HG02885 (cell line): ENCODE data around the gene DNM3.

Source experiments
- ATAC-seq: cut with Tn5 transposase; IDR thresholded peaks from one replicate; pipeline ENCODE4 v1.9.1; 2021; ENCODE audit warnings: mild to moderate bottlenecking; ENCODE audit not compliant: unreplicated experiment, poor library complexity

DNM3 gene

DNA sequence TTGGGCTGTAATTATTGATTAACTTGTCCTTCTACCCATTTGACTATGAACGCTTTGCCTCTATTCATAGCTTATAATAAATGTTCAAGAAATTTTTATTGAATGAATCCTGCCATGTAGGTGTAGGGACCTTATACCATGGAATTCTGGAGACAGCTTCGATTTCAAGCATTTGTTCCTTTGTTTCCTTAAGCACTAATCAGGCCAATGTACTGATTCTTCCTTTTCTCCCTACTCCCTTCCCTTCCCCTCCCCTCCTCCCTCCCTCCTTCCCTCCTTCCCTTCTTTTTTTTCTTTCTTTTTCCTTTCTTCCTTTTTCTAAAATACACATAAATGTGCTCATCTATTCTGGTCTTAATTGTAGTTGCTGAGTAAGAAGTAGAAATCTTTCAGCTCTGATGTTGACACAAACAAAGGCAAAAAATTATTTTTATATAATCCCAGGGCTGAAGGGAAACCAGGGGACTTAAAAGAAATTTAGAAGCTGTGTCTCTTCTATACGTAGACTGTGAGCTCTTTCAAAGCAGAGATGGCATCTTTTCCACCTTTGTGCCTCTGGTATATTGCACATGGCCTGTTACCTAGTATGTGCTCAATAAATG is 24.9 kb upstream of the DNM3 start:
- ATAC-seq: no peak

DNA sequence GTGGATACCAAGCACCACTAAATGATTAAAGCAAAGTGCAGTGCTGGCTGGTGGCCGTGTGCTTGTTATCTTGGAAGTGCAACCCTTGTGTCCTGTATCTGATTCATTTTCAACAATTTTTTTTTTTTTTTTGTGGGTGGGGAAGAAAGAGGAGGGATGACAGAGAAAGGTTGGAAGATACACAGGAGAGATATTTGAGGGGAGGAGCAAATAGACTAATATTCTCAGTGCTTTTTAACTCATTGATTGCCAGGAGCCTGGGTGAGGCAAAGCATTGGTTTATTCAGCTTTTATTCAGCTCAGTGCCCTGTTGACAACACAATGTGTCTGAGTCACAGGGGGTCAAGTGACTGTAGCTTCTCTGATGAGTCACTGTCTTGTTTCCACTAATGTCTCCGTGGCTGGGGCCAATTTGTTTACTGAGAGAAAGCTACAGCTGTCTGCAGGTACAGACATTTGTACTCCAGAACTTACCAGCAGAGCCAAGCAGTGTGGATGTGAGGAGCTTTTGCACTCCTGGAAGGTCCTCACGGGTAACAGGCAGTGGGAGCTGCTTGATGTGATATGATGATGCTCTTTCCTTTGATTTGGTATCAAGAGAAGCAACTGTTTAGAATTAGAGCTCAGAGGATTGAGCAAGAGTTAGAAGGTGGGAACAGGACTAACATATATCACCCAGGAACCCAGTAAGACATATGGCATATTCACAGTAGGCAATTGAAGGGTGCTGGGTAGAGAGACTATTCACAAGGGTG is 23.6 kb upstream of the DNM3 start:
- peak; percentile 57 for ATAC-seq

DNA sequence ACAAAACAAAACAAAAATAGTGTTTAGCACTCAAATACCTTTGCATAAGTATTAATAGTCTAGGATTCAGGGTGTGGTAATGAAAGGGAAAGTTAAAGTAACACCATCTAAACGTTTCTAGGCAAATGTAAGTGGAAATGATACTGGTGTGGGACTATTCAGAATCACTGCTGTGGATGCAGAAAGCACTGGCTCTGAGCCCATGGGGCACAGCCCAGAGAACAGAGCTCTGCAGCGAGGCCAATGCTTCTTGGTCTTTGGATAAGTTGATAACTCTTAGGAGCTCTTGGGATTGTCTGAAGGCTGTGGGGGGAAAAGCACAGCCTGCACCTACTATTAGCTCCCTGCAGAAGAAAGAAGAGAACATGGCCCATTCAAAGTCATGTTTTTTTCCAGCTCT is 21.4 kb upstream of the DNM3 start:
- no peak for ATAC-seq

DNA sequence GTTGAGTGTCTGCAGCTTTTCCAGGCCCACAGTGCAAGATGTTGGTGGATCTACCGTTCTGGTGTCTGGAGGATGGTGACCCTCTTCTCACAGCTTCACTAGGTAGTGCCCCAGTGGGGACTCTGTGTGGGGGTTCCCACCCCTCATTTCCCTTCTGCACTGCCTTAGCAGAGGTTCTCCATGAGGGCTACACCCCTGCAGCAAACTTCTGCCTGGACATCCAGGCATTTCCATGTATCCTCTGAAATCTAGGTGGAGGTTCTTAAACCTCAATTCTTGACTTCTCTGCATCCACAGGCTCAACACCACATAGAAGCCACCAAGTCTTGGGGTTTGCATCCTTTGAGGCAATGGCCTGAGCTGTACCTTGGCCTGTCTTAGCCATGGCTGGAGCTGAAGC is 14.3 kb upstream of the DNM3 start:
- no peak for ATAC-seq

DNA sequence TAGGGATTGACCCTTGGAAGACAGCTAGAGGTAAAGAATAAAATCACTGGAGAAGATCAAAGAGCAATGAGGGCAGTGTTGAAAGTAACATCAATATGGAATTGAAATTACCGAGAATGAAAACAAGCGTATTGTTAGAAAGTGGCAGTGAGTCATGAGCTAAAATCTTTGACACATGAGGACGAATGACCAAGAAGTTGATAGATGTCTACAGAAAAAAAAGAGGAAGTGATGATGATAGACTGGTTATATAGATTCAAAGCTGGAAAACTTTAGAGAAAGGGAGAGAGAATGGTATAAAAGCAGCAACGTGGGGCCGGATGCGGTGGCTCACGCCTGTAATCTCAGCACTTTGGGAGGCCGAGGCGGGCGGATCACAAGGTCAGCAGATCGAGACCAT is 12.5 kb upstream of the DNM3 start:
- no peak for ATAC-seq

DNA sequence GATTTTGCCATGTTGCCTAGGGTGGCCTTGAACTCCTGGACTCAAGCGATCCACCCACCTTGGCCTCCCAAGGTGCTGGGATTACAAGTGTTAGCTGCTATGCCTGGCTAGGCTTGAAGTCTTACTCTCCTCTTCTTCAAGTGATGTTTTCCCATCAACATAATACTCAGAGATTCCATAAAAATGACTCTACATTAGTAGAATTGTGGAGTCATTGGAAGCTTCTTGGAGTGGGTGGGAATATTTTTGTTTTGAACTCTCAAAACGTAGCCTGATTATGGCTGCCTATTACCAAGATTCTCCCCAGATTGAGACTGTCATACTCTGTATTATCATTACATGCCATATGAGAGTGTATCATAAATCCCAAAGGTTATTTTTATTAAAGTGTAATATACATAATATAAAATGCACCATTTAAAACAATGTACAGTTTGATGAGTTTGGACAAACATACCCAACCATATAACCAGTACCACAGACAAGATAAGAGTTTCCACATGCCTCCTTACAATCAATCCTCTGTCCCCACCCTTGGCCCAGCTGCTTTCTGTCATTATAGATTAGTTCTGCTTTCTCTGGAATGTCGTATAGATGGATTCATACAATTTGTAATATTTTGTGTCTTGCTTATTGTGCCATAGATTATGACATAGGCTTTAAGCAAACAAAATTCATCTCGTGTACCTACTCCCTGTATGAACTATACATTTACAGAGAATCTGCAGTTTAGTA is 8.0 kb upstream of the DNM3 start:
- ATAC-seq: no peak

DNA sequence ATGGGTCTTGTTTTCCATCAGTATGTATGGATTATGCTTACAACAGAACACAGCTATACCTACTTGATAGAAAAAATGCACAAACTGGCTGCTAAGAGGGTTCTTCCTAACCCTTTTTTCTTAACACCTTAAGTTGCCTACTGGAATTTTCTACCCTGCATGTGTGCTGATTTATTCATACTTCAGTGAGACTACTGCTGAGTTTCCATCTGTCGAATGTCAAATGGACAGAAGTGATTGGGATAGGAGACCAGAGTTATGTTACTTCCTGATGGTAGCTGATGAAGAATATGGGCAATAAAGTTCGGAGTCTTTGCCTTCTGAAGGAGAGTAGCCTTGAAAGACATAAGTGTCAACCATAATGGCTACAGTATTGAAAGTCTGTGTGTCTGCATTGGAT is 6.5 kb upstream of the DNM3 start:
- ATAC-seq: no peak

DNA sequence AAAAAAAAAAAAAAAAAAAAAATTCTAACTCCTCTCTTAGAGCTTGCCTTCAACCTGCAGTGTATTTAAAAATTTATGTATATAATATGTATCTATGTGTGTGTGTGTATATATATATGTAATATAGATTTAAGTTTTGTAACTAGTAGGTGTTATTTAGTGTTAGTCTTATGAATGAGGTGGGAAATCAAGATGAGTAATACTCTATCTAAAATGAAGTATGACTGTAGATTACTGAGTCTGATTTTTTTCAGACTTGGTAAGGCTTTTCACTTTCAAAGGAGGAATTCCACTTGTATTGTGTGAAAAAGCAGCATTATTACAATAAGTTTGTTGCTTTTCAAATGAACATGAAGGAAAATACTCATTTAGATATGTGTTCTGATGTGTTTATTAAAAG is 5.4 kb upstream of the DNM3 start:
- no peak for ATAC-seq

DNA sequence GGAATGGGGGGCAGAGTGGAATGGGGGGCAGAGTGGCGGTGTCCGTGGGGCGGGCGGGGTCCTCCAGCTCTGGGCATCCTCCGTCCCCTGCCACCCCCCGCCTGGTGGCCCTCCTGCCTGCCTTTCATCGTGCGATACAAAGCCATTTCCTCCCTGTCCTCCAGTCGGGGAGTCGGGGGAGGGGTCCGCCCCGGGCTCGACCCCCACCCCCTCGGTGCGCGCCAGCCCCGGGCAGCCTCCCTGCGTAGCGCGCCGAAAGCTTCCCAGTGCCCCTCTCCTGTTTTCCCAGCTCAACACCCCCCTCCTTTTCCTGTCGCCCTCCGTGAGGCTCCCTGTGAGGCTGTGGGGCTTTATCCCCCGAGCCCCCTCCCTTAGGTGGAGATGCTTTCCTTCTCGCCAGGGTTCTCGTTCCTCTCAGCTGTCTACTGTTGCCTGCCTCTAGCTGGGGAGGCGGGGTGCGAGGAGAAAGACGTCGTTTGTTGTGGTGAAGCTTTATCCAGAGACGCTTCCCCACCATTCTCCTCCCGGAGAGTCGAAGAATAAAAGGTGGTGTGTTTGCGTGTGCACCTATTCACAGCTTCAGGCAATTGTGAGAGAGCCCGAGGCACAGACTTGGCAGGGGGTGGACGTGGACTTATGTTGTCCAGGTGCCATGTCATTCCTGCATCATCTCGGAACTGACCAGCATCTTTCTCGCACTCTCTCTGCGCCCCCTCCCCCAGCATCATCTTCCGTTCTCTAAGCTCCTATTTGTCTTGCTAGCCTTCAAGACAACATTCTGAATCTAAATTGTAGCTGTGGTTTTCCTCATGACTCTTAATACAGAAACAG is 848 bp downstream of the DNM3 start:
- ATAC-seq: no peak

DNA sequence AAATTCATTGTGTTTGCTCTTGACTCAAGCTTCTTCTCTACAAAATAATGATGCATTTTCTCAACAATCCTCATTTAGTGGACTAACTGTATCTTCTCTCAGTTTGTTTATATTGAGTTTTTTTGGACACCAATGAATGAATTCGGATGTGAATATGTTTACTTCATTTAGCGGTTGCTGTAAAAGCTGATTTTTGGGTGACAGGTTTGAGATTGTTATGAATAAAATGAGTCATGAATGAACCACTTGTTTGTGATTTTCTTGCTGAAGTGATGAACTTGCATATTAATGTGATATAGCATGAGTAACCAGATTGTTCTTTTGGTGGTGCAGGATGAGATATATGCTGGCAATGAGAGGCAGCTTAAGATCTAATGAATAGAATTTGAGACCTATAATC is 3.1 kb downstream of the DNM3 start:
- no peak for ATAC-seq

DNA sequence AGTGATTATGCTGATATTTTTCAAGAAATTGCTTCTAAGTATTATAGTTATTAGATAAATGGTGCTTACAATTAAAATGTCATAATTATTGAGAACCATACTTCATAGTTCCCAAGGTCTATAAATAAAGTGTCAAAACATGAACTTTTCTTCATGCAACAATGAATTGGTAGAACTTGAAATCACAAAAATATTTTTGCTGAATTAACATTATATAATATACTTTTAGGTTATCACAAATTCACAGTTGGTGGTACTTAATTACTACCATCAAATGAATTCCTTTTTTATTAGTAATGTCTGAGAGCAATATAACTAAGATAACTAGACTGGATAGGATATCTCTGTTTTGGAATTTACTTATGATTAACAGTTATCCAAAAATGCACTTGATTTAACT is 4.7 kb downstream of the DNM3 start:
- ATAC-seq: no peak

DNA sequence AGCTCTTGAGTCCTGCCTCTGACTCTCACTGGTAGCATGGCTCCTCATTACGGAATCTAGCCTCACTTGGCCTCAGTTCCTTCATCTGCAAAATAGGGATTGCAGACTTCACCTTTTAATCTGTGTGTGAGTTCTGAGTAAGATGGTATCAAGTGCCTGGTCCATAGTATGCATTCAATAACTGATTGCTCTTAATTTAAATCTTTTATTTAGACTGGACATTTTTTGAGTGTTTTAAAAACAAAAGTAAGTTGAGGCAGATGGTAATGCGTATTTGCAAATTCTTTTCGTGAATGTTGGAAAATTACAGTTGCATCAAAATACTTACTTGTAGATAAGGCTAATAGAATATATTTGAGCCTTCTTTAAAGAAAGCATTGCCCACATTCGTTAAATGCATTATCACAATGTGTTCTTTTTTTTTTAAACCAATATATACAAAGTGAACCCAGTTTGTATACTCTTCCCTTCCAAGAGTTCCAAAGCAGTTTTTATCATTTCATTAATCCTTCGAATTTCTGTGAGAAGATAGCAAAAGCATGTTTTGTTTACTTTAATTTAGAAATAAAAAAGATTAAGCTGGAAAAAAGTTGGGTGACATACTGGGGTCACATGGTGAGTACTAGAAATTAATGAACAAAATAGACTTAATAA is 8.1 kb downstream of the DNM3 start:
- no peak for ATAC-seq

DNA sequence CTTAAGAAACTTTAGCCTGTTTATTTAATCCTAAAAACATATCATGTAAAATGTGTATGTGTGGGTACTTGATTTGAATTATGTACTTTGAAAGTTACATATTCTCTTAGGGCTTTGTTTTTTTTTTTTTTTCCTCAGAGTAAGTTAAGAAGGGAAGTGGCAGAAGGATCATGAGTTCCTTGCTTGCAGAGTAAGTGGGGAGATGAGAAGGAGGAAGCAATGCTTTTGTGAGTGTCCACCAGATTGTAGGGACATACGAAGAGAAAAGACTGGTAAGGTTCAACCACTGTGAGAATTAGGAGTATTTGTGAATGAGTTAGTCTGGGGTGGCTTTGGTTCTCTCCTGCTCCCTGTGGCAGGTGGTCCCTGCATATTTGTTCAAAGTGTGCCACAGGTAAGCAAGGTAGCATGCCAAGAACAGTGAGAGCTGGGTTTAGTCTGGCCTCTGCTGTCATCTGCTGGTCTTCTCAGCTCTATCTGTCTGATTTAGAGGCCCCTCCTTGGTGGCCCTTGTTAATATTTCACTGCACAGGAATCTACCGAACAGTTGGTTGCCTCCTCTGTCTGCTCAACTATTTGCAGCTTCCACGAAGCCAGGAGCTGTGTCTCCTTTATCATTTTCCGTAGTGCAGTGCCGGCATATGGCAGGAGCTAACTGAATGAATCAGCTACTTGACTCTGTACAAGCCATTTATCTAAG is 9.5 kb downstream of the DNM3 start:
- no peak for ATAC-seq

DNA sequence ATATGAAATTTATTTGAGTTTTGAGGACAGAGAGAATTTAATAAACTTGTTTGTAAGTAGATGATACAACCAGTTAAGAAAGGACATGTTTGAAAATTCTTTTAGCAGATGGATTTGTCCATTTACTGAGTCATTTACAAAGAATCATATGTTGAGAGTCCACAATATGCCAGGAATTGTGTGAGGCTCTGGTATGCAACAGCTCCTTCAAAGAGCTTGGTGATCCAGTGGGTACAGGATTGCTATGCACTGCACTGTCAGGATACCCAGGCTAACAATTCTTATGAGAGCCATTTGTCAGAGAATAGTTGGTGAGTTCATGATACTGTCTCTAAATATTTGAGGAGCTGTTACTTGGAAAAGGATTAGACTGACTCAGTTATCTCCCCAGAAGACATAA is 11.0 kb downstream of the DNM3 start:
- no peak for ATAC-seq

DNA sequence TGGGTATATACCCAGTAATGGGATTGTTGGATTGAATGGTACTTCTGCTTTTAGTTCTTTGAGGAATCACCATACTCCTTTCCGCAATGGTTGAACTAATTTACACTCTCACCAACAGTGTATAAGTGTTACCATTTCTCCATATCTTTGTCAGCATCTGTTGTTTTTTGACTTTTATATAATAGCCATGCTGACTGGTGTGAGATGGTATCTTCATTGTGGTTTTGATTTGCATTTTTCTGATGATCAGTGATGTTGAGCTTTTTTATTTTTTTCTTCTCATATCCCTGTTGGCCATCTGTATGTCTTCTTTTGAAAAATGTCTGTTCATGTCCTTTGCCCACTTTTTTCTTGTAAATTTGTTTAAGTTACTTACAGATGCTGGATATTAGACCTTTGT is 14.1 kb downstream of the DNM3 start:
- ATAC-seq: no peak

DNA sequence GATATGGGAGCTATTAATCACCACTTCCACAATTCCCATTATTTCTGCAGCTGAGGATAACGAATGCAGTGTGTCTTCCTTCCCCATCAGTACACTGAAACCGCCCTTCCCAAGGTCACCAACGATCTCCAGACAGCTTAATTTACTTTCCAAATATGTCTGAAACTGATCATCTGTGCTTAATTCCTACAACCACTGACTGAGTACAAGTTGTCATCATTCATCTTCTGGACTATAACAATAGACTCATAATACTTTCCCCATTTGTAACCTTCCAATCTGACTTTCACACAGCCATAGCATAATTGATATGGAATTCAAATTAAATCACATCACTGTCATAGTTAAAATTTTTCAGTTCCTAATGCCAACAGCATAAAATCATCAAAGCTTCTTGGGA is 17.4 kb downstream of the DNM3 start:
- ATAC-seq: no peak

DNA sequence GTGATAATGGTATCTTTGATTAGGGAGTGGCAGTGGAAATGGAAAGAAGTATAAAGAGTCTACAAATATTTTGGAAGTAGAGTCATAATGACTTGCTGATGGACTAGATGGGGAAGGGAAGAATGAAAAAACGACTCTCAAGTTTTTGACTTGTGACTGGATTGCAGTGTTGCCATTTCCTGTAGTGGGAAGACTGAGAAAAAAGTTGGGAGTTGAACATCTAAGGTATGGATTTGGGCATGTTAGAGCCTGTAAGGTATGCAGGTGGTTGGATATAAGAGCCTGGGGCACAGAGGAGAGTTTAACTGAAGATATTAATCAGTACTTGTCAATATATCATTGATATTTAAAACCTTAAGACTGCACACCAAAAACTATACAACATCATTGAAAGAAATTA is 19.4 kb downstream of the DNM3 start:
- ATAC-seq: no peak

DNA sequence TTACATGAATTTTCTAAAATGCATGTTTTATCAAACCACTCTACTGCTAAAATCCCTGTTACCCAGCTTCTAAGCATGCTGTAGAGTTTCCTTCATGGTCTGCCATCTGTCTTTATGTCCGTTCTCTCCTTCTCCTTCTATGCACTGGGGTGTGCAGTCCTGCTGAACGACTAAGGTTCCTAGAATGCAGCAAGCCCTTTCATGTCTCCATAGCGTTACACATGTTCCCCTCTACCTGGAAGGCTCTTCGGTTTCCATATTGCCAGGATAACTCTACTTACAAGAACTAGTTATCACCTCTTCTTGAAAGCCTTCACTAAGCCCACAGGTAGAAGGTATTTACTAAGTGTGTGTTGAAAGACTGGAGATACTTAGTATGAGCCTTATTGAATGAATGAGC is 22.2 kb downstream of the DNM3 start:
- ATAC-seq: no peak

DNA sequence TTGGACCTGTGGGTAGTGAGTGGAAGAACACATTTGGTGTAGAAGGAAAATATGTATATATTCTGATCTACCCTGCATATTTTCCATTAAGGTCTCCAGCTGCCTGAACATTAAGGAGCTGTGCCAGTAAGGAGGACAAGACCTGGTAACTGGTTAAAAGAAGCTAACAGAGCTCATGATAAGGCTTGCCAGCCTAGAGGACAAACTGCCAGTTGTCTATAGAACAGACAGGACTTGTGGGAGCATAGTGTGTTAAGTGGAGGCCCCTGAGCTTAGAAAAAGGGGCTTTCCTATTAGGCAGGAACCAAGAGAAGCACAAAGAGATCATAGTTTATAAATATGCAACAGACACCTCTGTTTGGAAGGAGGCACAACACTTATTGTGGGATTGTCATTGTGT is 23.0 kb downstream of the DNM3 start:
- no peak for ATAC-seq

DNA sequence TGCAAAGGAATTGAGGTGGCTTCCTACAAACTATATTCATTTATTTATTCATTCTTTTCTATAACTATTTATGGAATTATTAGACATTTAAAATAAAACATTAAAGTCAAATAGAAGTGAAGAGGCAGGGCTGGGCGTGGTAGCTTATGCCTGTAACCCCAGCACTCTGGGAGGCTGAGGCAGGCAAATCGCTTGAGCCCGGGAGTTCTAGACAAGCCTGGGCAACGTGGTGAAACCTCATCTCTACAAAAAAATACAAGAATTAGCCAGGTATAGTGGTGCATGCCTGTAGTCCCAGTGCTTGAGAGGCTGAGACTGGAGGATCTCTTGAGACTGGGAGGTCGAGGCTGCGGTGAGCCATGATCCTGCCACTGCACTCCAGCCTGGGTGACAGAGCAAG is 23.8 kb downstream of the DNM3 start:
- ATAC-seq: no peak
